SK-N-SH treated with all-trans-retinoic acid at 6 μM for 48 hours (cell line): ENCODE measurements around the gene OSBPL7.

Experiments used
- ATAC-seq: fragments of 200-7000 bp; cut with Tn5 transposase; 3 replicates; pipeline ENCODE4 v1.9.1; 2020; ENCODE audit warnings: mild to moderate bottlenecking, moderate library complexity
- ARNTL ChIP-seq: fragments of 450-650 bp; formaldehyde crosslinking; IDR thresholded peaks from 2 replicates; pipeline ENCODE4 v1.5.0; 2020; ENCODE audit warnings: low read depth, mild to moderate bottlenecking, moderate library complexity, borderline replicate concordance
- BACH2 ChIP-seq: fragments of 250-450 bp; sonication (Bioruptor Pico); IDR thresholded peaks from 2 replicates; pipeline ENCODE4 v1.9.0; 2021; ENCODE audit warnings: mild to moderate bottlenecking, borderline replicate concordance
- CSDC2 ChIP-seq: fragments of 250-450 bp; sonication (Bioruptor Pico); IDR thresholded peaks from 2 replicates; pipeline ENCODE4 v1.5.0; 2020; ENCODE audit warnings: mild to moderate bottlenecking, moderate library complexity
- ESRRG ChIP-seq: fragments of 250-450 bp; sonication (Bioruptor Pico); IDR thresholded peaks from 2 replicates; pipeline ENCODE4 v1.6.1; 2021; ENCODE audit warnings: mild to moderate bottlenecking
- GLIS3 ChIP-seq: fragments of 250-450 bp; sonication (Bioruptor Pico); IDR thresholded peaks from 2 replicates; pipeline ENCODE4 v1.5.0; 2020; ENCODE audit warnings: mild to moderate bottlenecking, moderate library complexity
- OSR1 ChIP-seq: fragments of 250-450 bp; sonication (Bioruptor Pico); IDR thresholded peaks from 2 replicates; pipeline ENCODE4 v1.8.0; 2022; ENCODE audit warnings: moderate library complexity, mild to moderate bottlenecking, inconsistent platforms
- PPARA ChIP-seq: fragments of 250-450 bp; sonication (Bioruptor Pico); IDR thresholded peaks from 2 replicates; pipeline ENCODE4 v1.5.0; 2020; ENCODE audit warnings: mild to moderate bottlenecking, borderline replicate concordance
- RARB ChIP-seq: fragments of 250-450 bp; sonication (Bioruptor Pico); IDR thresholded peaks from 2 replicates; pipeline ENCODE4 v1.8.0; 2021; ENCODE audit warnings: mild to moderate bottlenecking, moderate library complexity
- SNAI2 ChIP-seq: fragments of 250-450 bp; sonication (Bioruptor Pico); IDR thresholded peaks from 2 replicates; pipeline ENCODE4 v1.5.0; 2020; ENCODE audit warnings: mild to moderate bottlenecking, moderate library complexity
- TCF4 ChIP-seq: fragments of 250-450 bp; sonication (Bioruptor Pico); IDR thresholded peaks from 2 replicates; pipeline ENCODE4 v1.8.0; 2021; ENCODE audit warnings: mild to moderate bottlenecking, moderate library complexity, borderline replicate concordance
- TOX ChIP-seq: fragments of 250-450 bp; sonication (Bioruptor Pico); IDR thresholded peaks from 2 replicates; pipeline ENCODE4 v1.8.0; 2021; ENCODE audit warnings: mild to moderate bottlenecking, moderate library complexity, borderline replicate concordance
- ZC3H10 ChIP-seq: fragments of 250-450 bp; sonication (Bioruptor Pico); IDR thresholded peaks from 2 replicates; pipeline ENCODE4 v1.5.1; 2021; ENCODE audit warnings: mild to moderate bottlenecking, moderate library complexity
- ZFP3 ChIP-seq: fragments of 250-450 bp; sonication (Bioruptor Pico); IDR thresholded peaks from 2 replicates; pipeline ENCODE4 v1.5.0; 2020; ENCODE audit warnings: mild to moderate bottlenecking, moderate library complexity
- ZFP30 ChIP-seq: fragments of 450-650 bp; formaldehyde crosslinking; IDR thresholded peaks from 2 replicates; pipeline ENCODE4 v1.5.0; 2022; ENCODE audit warnings: mild to moderate bottlenecking, moderate library complexity
- ZNF565 ChIP-seq: fragments of 450-650 bp; formaldehyde crosslinking; conservative IDR thresholded peaks from 2 replicates; pipeline ENCODE4 v1.5.0; 2020; ENCODE audit warnings: low read depth, mild to moderate bottlenecking, moderate library complexity
- ZNF70 ChIP-seq: fragments of 450-650 bp; formaldehyde crosslinking; IDR thresholded peaks from 2 replicates; pipeline ENCODE4 v1.5.0; 2020; ENCODE audit warnings: mild to moderate bottlenecking, moderate library complexity
- TF ChIP-seq, protein P1 (sequence below): fragments of 250-450 bp; sonication (Bioruptor Pico); IDR thresholded peaks from 2 replicates; pipeline ENCODE4 v1.5.1; 2020; ENCODE audit warnings: low read depth, mild to moderate bottlenecking, moderate library complexity
- TF ChIP-seq, protein P2 (sequence below): fragments of 250-450 bp; sonication (Bioruptor Pico); IDR thresholded peaks from 2 replicates; pipeline ENCODE4 v1.5.0; 2020; ENCODE audit warnings: mild to moderate bottlenecking, moderate library complexity
- TF ChIP-seq, protein P3 (sequence below): fragments of 250-450 bp; sonication (Bioruptor Pico); IDR thresholded peaks from 2 replicates; pipeline ENCODE4 v1.8.0; 2021; ENCODE audit warnings: low read depth, mild to moderate bottlenecking, moderate library complexity, borderline replicate concordance
- TF ChIP-seq, protein P4 (sequence below): fragments of 250-450 bp; sonication (Bioruptor Pico); IDR thresholded peaks from 2 replicates; pipeline ENCODE4 v1.8.0; 2020; ENCODE audit warnings: mild to moderate bottlenecking, moderate library complexity, borderline replicate concordance

Gene OSBPL7

DNA sequence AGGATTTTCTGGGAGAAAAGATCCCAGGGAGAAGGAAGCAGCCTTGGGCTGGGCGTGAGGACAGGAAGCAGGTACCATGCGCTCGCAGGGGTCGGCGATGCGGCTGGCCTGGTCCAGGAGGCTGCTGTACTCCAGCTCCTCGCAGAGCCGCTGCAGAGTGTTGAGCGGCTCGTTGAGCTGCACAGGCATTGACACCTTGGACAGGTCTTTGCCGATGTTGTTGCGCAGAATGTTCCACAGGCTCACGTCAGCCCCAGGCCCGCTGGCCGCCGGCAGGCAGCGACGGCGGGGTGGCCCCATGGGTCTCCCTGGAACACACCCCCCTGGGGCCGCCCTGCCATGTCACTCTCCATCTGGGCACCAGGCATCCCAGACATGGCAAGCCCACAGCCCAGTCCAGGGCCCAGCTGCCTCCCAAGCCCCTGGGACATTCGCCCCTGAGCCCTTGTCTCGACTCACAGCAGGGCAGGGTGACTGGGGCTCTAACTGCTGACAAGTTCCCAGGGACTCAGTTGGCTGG, 8.0 kb downstream of the OSBPL7 start:
- no peak for TF ChIP-seq ZFP3
- TF ChIP-seq ZNF565 (CRISPR knock-in tag): no peak
- TF ChIP-seq ZFP30 (CRISPR knock-in tag): no peak
- TF ChIP-seq CSDC2 (CRISPR knock-in tag): no peak
- TF ChIP-seq TOX: no peak
- TF ChIP-seq TCF4 (CRISPR knock-in tag): no peak
- TF ChIP-seq, protein P1, sequence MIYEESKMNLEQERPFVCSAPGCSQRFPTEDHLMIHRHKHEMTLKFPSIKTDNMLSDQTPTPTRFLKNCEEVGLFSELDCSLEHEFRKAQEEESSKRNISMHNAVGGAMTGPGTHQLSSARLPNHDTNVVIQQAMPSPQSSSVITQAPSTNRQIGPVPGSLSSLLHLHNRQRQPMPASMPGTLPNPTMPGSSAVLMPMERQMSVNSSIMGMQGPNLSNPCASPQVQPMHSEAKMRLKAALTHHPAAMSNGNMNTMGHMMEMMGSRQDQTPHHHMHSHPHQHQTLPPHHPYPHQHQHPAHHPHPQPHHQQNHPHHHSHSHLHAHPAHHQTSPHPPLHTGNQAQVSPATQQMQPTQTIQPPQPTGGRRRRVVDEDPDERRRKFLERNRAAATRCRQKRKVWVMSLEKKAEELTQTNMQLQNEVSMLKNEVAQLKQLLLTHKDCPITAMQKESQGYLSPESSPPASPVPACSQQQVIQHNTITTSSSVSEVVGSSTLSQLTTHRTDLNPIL (CRISPR knock-in tag): no peak
- no peak for TF ChIP-seq GLIS3
- no peak for TF ChIP-seq ESRRG (CRISPR knock-in tag)
- TF ChIP-seq, protein P2, sequence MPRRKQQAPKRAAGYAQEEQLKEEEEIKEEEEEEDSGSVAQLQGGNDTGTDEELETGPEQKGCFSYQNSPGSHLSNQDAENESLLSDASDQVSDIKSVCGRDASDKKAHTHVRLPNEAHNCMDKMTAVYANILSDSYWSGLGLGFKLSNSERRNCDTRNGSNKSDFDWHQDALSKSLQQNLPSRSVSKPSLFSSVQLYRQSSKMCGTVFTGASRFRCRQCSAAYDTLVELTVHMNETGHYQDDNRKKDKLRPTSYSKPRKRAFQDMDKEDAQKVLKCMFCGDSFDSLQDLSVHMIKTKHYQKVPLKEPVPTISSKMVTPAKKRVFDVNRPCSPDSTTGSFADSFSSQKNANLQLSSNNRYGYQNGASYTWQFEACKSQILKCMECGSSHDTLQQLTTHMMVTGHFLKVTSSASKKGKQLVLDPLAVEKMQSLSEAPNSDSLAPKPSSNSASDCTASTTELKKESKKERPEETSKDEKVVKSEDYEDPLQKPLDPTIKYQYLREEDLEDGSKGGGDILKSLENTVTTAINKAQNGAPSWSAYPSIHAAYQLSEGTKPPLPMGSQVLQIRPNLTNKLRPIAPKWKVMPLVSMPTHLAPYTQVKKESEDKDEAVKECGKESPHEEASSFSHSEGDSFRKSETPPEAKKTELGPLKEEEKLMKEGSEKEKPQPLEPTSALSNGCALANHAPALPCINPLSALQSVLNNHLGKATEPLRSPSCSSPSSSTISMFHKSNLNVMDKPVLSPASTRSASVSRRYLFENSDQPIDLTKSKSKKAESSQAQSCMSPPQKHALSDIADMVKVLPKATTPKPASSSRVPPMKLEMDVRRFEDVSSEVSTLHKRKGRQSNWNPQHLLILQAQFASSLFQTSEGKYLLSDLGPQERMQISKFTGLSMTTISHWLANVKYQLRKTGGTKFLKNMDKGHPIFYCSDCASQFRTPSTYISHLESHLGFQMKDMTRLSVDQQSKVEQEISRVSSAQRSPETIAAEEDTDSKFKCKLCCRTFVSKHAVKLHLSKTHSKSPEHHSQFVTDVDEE (CRISPR knock-in tag): no peak
- no peak for TF ChIP-seq RARB (CRISPR knock-in tag)
- TF ChIP-seq, protein P3, sequence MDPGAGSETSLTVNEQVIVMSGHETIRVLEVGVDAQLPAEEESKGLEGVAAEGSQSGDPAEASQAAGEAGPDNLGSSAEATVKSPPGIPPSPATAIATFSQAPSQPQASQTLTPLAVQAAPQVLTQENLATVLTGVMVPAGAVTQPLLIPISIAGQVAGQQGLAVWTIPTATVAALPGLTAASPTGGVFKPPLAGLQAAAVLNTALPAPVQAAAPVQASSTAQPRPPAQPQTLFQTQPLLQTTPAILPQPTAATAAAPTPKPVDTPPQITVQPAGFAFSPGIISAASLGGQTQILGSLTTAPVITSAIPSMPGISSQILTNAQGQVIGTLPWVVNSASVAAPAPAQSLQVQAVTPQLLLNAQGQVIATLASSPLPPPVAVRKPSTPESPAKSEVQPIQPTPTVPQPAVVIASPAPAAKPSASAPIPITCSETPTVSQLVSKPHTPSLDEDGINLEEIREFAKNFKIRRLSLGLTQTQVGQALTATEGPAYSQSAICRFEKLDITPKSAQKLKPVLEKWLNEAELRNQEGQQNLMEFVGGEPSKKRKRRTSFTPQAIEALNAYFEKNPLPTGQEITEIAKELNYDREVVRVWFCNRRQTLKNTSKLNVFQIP (CRISPR knock-in tag): no peak
- no peak for TF ChIP-seq OSR1 (CRISPR knock-in tag)
- TF ChIP-seq, protein P4, sequence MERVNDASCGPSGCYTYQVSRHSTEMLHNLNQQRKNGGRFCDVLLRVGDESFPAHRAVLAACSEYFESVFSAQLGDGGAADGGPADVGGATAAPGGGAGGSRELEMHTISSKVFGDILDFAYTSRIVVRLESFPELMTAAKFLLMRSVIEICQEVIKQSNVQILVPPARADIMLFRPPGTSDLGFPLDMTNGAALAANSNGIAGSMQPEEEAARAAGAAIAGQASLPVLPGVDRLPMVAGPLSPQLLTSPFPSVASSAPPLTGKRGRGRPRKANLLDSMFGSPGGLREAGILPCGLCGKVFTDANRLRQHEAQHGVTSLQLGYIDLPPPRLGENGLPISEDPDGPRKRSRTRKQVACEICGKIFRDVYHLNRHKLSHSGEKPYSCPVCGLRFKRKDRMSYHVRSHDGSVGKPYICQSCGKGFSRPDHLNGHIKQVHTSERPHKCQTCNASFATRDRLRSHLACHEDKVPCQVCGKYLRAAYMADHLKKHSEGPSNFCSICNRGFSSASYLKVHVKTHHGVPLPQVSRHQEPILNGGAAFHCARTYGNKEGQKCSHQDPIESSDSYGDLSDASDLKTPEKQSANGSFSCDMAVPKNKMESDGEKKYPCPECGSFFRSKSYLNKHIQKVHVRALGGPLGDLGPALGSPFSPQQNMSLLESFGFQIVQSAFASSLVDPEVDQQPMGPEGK (CRISPR knock-in tag): no peak
- no peak for TF ChIP-seq ZC3H10 (CRISPR knock-in tag)
- TF ChIP-seq ZNF70: no peak
- no peak for TF ChIP-seq SNAI2 (CRISPR knock-in tag)
- ATAC-seq: no peak

DNA sequence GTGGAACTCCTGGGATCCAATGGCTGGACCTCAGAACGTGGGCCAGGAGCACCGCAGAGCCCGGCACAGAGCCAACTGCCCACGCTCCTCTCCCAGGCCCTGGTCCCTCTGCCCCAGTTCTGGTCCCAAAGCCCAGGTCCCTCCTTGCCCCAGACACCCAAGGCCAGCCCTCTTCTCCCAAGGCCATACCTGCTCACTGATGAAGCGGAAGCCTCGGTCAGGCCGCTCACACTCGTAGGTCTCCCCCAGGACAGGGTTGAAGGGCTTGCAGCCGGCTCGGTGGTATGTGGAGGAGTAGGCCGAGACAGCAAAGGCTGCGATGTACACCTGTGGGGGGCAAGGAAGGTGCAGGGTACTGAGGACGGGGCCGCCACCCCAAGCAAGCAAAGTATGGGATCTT, 8.5 kb downstream of the OSBPL7 start:
- ATAC-seq: no peak
- no peak for TF ChIP-seq ZNF70
- TF ChIP-seq, protein P4 (CRISPR knock-in tag): no peak
- no peak for TF ChIP-seq PPARA (CRISPR knock-in tag)
- TF ChIP-seq, protein P2 (CRISPR knock-in tag): no peak
- TF ChIP-seq ESRRG (CRISPR knock-in tag): no peak
- no peak for TF ChIP-seq GLIS3
- no peak for TF ChIP-seq BACH2 (CRISPR knock-in tag)
- TF ChIP-seq OSR1 (CRISPR knock-in tag): no peak
- no peak for TF ChIP-seq ARNTL
